Cardiac fibroblast (primary cell): ENCODE measurements around the gene MYH14.
"Not testable (repeated sequence)": the region's sequence is repeated elsewhere in the genome, so short reads cannot be mapped to it uniquely, and the experiment has no call there.

Source experiments
- DNase-seq, 2 donors: peaks; one replicate each; pipeline versions ENCODE4 v3.0.0 to v3.0.0-alpha.2; 2010; ENCODE audit warnings: low read depth in 2 of 2
- H3K4me3 ChIP-seq, 2 donors: replicated peaks in 1 of 2; 1 replicate in 1 of 2; 2 replicates in 1 of 2; pipeline ENCODE4 v1.5.1; 2011; ENCODE audit warnings: low read depth in 2 of 2, low read length in 2 of 2, mild to moderate bottlenecking in 2 of 2, moderate library complexity in 1 of 2
- TF ChIP-seq, protein P1 (sequence below): IDR thresholded peaks from one replicate; pipeline ENCODE4 v1.5.1; 2011; ENCODE audit warnings: low read depth, mild to moderate bottlenecking, low read length, inconsistent platforms

MYH14 gene

DNA sequence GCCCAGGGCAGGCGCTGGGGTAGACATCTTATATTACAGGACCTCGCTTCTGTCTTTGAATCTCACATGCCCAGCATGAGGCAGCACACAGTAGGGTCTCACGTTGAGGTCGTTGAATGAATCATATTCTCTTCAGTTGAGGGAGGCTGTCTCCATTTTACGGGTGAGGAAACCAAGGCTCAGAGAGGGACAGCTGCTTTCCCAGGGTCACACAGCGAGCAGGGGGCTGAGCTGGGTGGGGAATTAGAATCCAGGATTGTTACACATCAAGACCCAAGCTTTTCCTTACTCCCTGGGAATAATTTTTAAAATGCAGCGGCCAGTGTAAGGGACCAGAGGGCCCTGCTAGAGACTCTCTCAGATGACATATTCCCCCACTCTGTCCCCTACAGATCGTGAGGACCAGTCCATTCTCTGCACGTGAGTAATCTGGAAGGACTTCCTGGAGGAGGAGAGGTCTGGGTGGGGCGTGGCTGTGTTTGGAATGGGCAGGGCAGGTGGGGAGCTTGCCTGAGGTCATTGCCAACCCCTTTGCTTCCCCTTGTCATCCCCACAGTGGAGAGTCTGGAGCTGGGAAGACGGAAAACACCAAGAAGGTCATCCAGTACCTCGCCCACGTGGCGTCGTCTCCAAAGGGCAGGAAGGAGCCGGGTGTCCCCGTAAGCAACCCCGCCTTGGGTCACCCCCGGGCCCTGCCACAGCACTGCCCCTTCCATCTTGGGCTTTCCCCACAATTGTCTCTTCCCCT is 19.4 kb downstream of the MYH14 start:
- TF ChIP-seq, protein P1, sequence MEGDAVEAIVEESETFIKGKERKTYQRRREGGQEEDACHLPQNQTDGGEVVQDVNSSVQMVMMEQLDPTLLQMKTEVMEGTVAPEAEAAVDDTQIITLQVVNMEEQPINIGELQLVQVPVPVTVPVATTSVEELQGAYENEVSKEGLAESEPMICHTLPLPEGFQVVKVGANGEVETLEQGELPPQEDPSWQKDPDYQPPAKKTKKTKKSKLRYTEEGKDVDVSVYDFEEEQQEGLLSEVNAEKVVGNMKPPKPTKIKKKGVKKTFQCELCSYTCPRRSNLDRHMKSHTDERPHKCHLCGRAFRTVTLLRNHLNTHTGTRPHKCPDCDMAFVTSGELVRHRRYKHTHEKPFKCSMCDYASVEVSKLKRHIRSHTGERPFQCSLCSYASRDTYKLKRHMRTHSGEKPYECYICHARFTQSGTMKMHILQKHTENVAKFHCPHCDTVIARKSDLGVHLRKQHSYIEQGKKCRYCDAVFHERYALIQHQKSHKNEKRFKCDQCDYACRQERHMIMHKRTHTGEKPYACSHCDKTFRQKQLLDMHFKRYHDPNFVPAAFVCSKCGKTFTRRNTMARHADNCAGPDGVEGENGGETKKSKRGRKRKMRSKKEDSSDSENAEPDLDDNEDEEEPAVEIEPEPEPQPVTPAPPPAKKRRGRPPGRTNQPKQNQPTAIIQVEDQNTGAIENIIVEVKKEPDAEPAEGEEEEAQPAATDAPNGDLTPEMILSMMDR = no peak
- H3K4me3 ChIP-seq = no peak overlapping the region
- no peak for DNase-seq

DNA sequence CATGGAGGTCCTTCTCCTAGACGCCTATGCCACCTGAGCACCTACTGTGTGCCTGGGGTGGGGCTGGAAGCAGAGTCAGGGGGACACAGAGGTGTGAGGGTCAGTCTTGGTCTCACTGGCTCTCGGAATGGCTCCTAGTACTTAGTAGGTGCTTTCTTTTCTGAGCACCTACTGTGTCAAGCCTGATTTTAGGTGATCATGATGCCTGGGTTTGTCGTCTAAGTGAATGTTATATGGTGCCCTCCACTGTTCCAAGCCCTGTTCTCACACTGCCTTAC is 20.0 kb downstream of the MYH14 start:
- TF ChIP-seq, protein P1 = no peak
- no peak overlapping the region for H3K4me3 ChIP-seq

DNA sequence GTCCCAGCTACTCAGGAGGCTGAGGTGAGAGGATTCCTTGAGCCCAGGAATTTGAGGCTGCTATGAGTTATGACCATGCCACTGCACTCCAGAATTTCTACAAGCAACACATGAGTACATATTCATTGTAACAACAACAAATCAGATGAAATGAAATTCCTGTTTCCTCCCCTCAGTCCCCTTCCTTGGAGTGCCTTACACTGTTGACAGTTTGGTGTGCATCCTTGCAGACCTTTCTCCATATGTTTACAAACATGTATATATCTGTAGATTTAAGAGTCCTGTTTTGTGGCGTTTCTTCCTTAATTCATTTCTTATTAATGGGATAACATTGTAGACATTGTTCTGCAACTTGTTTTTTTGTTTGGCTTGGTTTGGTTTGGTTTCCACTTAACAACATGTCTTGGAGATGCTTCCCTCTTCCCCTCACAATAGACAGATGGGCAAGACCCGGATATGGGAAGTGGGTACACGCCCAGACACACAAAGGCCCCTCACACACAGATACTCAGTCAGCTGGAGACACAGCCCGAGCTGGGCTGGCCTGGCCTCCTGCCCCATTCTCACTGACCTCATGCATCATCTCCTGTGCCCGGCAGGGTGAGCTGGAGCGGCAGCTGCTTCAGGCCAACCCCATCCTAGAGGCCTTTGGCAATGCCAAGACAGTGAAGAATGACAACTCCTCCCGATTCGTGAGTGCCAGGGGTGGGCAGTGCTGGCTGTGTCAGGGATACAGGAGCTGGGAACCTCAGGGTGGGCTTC is 21.7 kb downstream of the MYH14 start:
- DNase-seq = no peak
- TF ChIP-seq, protein P1 = no peak
- no peak overlapping the region for H3K4me3 ChIP-seq

More for the DNA sequence above, 20.0 kb downstream of the MYH14 start:
- DNase-seq = no peak

DNA sequence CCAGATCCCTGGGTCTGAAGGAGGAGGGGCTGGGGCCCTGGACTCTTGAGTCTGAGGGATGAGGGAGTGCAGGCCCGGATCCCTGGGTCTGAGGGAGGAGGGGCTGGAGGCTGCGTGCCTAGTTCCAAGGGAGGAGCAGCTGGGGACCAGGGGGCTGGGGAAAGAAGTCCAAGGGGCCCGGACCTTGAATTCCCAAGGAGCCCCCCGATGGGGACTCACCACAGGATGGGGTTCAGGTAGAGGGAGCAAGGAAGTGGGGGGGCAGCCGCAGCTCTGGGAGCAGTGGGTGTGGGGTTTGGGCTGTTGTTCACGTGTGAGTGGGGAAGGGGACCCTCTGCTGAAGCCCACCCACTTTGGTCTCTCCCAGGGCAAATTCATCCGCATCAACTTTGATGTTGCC is 23.1 kb downstream of the MYH14 start:
- TF ChIP-seq, protein P1 = no peak
- no peak for DNase-seq
- H3K4me3 ChIP-seq = no peak overlapping the region

DNA sequence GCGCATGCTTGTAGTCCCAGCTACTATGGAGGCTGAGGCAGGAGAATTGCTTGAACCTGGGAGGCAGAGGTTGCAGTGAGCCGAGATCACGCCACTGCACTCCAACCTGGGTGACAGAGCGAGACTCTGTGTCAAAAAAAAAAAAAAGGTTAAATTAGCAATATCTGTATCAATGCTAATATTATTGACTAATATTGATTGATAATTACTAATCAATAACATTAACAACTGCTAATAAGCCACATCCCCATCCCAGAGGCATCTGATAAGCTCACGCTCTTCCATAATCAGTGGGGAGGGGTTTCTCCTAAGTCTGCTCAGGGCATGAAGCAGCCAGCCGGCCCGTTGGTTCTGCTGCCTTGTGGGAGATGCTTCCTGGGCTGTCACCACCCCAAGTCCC is 24.7 kb downstream of the MYH14 start:
- not testable (repeated sequence) for DNase-seq, H3K4me3 ChIP-seq

DNA sequence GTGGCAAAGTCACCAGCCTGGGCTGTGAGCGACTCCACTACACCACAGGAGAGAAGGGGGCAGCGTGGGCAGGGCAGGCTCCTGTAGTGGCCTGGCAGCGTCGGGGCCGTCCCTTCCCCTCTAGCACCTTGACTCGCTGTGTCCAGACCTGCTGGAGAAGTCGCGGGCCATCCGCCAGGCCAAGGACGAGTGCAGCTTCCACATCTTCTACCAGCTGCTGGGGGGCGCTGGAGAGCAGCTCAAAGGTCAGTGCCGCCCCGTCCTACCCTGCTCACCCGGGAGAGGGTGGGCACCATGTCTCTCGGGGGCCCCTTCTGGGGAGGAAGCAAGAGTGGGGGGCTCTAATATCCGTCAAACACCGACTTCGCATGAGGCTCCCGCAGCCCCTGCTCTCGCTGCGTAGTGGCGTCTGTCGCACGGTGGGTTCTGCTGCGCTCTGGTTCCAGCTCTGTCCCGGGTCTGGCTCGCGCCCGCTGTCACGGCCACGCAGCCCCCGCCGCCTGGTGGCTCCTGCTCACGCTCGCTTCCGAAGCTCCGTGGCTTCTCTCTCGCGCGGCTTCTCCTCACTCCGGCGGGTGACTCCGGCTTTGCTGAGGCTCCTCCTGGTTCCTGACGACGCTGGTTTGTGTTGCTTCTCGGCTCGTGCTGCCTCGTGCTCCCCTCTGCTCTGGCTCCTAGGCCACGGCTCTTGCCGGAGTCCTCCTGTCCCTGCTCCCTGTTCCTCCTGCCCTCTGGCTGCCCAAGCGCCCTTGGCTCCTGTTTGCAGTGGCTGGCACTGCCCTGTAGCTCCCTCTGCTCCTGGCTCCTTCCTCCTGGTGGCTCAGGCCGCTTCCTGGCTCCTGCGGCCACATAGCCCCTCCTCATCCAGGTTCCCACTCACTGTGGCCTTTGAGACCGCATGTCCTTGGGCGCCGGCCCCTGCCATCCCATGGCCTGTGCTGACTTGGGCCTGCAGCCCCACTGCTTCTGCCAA is 27.2 kb downstream of the MYH14 start:
- DNase-seq = no peak
- TF ChIP-seq, protein P1 = no peak
- H3K4me3 ChIP-seq = no peak overlapping the region

DNA sequence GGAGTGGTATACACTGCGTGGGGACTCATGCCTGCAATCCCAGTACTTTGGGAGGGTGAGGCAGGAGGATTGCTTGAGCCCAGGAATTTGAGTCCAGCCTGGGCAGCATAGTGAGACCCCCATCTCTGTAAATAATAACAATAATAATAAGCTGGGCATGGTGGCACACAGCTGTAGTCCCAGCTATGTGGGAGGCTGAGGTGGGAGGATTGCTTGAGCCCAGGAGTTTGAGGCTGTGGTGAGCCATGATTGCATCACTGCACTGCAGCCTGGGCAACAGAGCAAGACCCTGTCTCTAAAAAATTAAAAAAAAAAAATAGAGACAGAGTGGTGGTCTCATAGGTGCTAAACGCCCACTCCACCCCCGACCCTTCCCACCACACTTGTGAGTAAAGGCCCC is 28.0 kb downstream of the MYH14 start:
- not testable (repeated sequence) for H3K4me3 ChIP-seq, DNase-seq
